HL-60 (cell line): ENCODE data around the gene NTN4.

Experiments used
- DNase-seq, 2 experiments: peaks; one replicate each; pipeline ENCODE4 v3.0.0-alpha.2; 2010 to 2020; ENCODE audit warnings: low read depth in 1 of 2, low spot score in 1 of 2
- H3K27ac ChIP-seq: fragments of 250-450 bp; sonication (Bioruptor Pico); replicated peaks from 2 replicates; pipeline ENCODE4 v1.5.1; 2020; ENCODE audit warnings: mild to moderate bottlenecking, moderate library complexity
- H3K27me3 ChIP-seq: fragments of 250-450 bp; sonication (Bioruptor Pico); 2 replicates; pipeline ENCODE4 v1.5.1; 2021; ENCODE audit warnings: mild to moderate bottlenecking, moderate library complexity; ENCODE audit not compliant: insufficient read depth, poor library complexity, severe bottlenecking
- H3K4me3 ChIP-seq: replicated peaks from 2 replicates; pipeline ENCODE4 v1.5.1; 2011; ENCODE audit warnings: mild to moderate bottlenecking, control low read depth, low read length; ENCODE audit not compliant: insufficient read depth
- GABPA ChIP-seq: IDR thresholded peaks from 2 replicates; pipeline ENCODE4 v1.6.1; 2012; ENCODE audit warnings: low read depth
- POLR2AphosphoS5 ChIP-seq: IDR thresholded peaks from 2 replicates; pipeline ENCODE4 v1.6.1; 2012; ENCODE audit warnings: low read depth
- SPI1 ChIP-seq: IDR thresholded peaks from 2 replicates; pipeline ENCODE4 v1.6.1; 2012; ENCODE audit warnings: low read depth, mild to moderate bottlenecking, borderline replicate concordance
- TF ChIP-seq, protein P1 (sequence below): IDR thresholded peaks from one replicate; pipeline ENCODE4 v1.5.1; 2011; ENCODE audit warnings: low read length, control low read depth, inconsistent platforms; ENCODE audit not compliant: insufficient read depth
- TF ChIP-seq, protein P2 (sequence below): IDR thresholded peaks from 2 replicates; pipeline ENCODE4 v1.6.1; 2012; ENCODE audit warnings: low read depth; ENCODE audit not compliant: insufficient replicate concordance

NTN4 gene

GRCh38 chr12:95608252-95609033, 182.1 kb downstream of the NTN4 start:
- no peak overlapping the region for H3K27ac ChIP-seq
- H3K27me3 ChIP-seq, result no peaks in the 10 kb centered on the region
- TF ChIP-seq POLR2AphosphoS5, result no peak
- TF ChIP-seq GABPA, result no peak
- TF ChIP-seq, protein P1, sequence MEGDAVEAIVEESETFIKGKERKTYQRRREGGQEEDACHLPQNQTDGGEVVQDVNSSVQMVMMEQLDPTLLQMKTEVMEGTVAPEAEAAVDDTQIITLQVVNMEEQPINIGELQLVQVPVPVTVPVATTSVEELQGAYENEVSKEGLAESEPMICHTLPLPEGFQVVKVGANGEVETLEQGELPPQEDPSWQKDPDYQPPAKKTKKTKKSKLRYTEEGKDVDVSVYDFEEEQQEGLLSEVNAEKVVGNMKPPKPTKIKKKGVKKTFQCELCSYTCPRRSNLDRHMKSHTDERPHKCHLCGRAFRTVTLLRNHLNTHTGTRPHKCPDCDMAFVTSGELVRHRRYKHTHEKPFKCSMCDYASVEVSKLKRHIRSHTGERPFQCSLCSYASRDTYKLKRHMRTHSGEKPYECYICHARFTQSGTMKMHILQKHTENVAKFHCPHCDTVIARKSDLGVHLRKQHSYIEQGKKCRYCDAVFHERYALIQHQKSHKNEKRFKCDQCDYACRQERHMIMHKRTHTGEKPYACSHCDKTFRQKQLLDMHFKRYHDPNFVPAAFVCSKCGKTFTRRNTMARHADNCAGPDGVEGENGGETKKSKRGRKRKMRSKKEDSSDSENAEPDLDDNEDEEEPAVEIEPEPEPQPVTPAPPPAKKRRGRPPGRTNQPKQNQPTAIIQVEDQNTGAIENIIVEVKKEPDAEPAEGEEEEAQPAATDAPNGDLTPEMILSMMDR, result no peak
- TF ChIP-seq SPI1, result no peak
- TF ChIP-seq, protein P2, sequence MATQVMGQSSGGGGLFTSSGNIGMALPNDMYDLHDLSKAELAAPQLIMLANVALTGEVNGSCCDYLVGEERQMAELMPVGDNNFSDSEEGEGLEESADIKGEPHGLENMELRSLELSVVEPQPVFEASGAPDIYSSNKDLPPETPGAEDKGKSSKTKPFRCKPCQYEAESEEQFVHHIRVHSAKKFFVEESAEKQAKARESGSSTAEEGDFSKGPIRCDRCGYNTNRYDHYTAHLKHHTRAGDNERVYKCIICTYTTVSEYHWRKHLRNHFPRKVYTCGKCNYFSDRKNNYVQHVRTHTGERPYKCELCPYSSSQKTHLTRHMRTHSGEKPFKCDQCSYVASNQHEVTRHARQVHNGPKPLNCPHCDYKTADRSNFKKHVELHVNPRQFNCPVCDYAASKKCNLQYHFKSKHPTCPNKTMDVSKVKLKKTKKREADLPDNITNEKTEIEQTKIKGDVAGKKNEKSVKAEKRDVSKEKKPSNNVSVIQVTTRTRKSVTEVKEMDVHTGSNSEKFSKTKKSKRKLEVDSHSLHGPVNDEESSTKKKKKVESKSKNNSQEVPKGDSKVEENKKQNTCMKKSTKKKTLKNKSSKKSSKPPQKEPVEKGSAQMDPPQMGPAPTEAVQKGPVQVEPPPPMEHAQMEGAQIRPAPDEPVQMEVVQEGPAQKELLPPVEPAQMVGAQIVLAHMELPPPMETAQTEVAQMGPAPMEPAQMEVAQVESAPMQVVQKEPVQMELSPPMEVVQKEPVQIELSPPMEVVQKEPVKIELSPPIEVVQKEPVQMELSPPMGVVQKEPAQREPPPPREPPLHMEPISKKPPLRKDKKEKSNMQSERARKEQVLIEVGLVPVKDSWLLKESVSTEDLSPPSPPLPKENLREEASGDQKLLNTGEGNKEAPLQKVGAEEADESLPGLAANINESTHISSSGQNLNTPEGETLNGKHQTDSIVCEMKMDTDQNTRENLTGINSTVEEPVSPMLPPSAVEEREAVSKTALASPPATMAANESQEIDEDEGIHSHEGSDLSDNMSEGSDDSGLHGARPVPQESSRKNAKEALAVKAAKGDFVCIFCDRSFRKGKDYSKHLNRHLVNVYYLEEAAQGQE, result no peak
- H3K4me3 ChIP-seq, result no peak overlapping the region
- no peak for DNase-seq
